Measurements from ENCODE around the gene SETD6. TPM values are rescaled to one million over a fixed set of nuclear protein-coding genes. Genes with fewer than 3 reads are reported as not detected.

Gene SETD6
- total and polyA plus RNA-seq, 2 of the 8 experiments (the other 6 are each of a cell fraction or from before 2014, with no cell fraction given) = 25.3 to 40.5 TPM

DNA sequence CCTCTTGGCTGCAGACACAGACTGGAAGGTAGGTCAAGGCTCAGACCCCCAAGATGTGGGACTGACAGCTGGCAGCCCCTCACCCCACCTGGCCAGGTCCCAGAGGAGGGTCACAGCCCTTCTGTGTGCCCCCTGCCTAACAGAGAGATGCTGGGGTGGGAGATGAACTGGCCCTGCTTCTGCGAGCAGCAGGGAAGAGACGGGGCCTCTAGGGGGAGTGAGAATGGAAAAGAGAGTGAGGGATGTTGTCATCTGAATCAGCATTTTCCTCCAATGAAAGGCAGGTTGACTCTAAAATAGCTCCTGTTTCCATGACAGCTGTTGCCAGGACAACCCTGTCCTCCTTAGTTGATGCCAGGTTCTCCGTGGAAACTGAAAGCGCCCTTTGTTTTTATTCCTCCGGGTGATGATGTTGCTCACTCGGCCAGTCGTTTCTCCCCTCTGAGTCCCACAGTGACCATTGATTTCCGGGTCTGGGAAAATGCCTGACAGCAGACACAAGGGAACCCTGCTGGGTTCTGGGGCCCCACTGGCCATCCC is 20.3 kb upstream of the SETD6 start (continued):
- TF ChIP-seq JUN (IDR thresholded peaks at IDR 0.05; ENCODE audit: low read depth, low read length) = no peak
- TF ChIP-seq, protein P1, sequence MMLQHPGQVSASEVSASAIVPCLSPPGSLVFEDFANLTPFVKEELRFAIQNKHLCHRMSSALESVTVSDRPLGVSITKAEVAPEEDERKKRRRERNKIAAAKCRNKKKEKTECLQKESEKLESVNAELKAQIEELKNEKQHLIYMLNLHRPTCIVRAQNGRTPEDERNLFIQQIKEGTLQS (IDR thresholded peaks at IDR 0.05; ENCODE audit: insufficient read depth, low read depth, low read length) = no peak
- 0 out of 2 replicates have a peak, but pooled peaks have one; percentile 4 for TF ChIP-seq YY1 (IDR thresholded peaks at IDR 0.05; ENCODE audit: low read depth, low read length)
- TF ChIP-seq, protein P2, sequence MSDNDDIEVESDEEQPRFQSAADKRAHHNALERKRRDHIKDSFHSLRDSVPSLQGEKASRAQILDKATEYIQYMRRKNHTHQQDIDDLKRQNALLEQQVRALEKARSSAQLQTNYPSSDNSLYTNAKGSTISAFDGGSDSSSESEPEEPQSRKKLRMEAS (IDR thresholded peaks at IDR 0.05) = no peak
- TF ChIP-seq, protein P3, sequence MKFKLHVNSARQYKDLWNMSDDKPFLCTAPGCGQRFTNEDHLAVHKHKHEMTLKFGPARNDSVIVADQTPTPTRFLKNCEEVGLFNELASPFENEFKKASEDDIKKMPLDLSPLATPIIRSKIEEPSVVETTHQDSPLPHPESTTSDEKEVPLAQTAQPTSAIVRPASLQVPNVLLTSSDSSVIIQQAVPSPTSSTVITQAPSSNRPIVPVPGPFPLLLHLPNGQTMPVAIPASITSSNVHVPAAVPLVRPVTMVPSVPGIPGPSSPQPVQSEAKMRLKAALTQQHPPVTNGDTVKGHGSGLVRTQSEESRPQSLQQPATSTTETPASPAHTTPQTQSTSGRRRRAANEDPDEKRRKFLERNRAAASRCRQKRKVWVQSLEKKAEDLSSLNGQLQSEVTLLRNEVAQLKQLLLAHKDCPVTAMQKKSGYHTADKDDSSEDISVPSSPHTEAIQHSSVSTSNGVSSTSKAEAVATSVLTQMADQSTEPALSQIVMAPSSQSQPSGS (IDR thresholded peaks at IDR 0.05; ENCODE audit: low read length) = peak; percentile 61; the same call in 1 of the 2 replicates
- TF ChIP-seq TEAD4 (IDR thresholded peaks at IDR 0.05; ENCODE audit: low read depth, low read length) = no peak
- TF ChIP-seq SIX5 (IDR thresholded peaks at IDR 0.05; ENCODE audit: low read depth, low read length) = no peak
- TF ChIP-seq TAF1 (IDR thresholded peaks at IDR 0.05; ENCODE audit: low read depth, low read length) = peak; percentile 19; the same call in 1 of the 2 replicates
- peak in 1 of 2 experiments; percentile 76; a peak in 1 of 3 replicates for TF ChIP-seq EP300 (IDR thresholded peaks at IDR 0.05; ENCODE audit: borderline replicate concordance in 1 of 2, low read depth in 2 of 2, low read length in 2 of 2)
- TF ChIP-seq EZH2 (IDR thresholded peaks at IDR 0.05; ENCODE audit: low read depth, low read length, severe bottlenecking) = no peak
- TF ChIP-seq, protein P4, sequence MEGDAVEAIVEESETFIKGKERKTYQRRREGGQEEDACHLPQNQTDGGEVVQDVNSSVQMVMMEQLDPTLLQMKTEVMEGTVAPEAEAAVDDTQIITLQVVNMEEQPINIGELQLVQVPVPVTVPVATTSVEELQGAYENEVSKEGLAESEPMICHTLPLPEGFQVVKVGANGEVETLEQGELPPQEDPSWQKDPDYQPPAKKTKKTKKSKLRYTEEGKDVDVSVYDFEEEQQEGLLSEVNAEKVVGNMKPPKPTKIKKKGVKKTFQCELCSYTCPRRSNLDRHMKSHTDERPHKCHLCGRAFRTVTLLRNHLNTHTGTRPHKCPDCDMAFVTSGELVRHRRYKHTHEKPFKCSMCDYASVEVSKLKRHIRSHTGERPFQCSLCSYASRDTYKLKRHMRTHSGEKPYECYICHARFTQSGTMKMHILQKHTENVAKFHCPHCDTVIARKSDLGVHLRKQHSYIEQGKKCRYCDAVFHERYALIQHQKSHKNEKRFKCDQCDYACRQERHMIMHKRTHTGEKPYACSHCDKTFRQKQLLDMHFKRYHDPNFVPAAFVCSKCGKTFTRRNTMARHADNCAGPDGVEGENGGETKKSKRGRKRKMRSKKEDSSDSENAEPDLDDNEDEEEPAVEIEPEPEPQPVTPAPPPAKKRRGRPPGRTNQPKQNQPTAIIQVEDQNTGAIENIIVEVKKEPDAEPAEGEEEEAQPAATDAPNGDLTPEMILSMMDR (IDR thresholded peaks at IDR 0.05; ENCODE audit: control extremely low read depth in 1 of 3, insufficient read depth in 1 of 3, low read depth in 1 of 3, low read length in 3 of 3) = peak; percentile 51 to 84 (median 51)
- TF ChIP-seq, protein P5, sequence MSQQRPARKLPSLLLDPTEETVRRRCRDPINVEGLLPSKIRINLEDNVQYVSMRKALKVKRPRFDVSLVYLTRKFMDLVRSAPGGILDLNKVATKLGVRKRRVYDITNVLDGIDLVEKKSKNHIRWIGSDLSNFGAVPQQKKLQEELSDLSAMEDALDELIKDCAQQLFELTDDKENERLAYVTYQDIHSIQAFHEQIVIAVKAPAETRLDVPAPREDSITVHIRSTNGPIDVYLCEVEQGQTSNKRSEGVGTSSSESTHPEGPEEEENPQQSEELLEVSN (IDR thresholded peaks at IDR 0.05) = no peak
- TF ChIP-seq MAFK (IDR thresholded peaks at IDR 0.05; ENCODE audit: low read depth, low read length) = peak; percentile 91
- peak; percentile 76; the same call in 1 of the 2 replicates for TF ChIP-seq RFX5 (IDR thresholded peaks at IDR 0.05; ENCODE audit: borderline replicate concordance, low read depth, low read length)
